Measurements from ENCODE around the gene JCAD. TPM values are rescaled to one million over a fixed set of nuclear protein-coding genes. Genes with fewer than 3 reads are reported as not detected.

The JCAD gene
- total RNA-seq, 1 experiment from 2014 or later: 36.7 TPM

GRCh38 chr10:30057894-30058556, 1.4 kb downstream of the JCAD start:
- intact Hi-C loops (cut with micrococcal nuclease; ENCODE audit: unreplicated experiment): loop anchor here (1.0 to 10.0 kb wide), 4 partner anchors 41 to 167 kb away; no protein-coding TSS in a partner anchor
- POLR2A ChIA-PET (ENCODE audit: unreplicated experiment): interaction anchor here (0.6 to 0.7 kb wide), 4 partner anchors 21 to 1076 kb away, joined by 3 to 6 read pairs (median 5); no protein-coding TSS in a partner anchor
- Histone ChIP-seq H3K9me3 (ENCODE audit: insufficient read depth, low read depth) (no peaks in the 10 kb centered on the region), H3K27me3 (ENCODE audit: insufficient read depth, low read depth) (no peaks in the 10 kb centered on the region), H3K4me1 (replicated peaks; ENCODE audit: insufficient read depth) (peaks cover 37% of the 10 kb centered on the region), H3K27ac (peak overlapping the region; percentile 72), H3K9me2 (ENCODE audit: insufficient read depth) (no peaks in the 10 kb centered on the region), H4K20me1 (ENCODE audit: insufficient read depth) (no peaks in the 10 kb centered on the region), H3K36me3 (ENCODE audit: low read depth) (no peaks in the 10 kb centered on the region), H3K4me3 (peak overlapping the region; percentile 65), H3F3A (ENCODE audit: insufficient read depth, low read depth) (peaks cover 22% of the 10 kb centered on the region), H2AFZ (no peak overlapping the region), H3K4me2 (peak overlapping the region; percentile 78), H3K79me2 (ENCODE audit: low read depth) (peaks cover 19% of the 10 kb centered on the region)
- CTCF ChIA-PET: interaction anchor here (0.9 kb wide), 1 partner anchor 113 kb away, joined by 4 read pairs; no protein-coding TSS in a partner anchor
- TSS peak; percentile 38 for BruUV-seq (replicated peaks)
- TF ChIP-seq EZH2 (IDR thresholded peaks at IDR 0.05; ENCODE audit: low read depth) (no peak), CTCF (conservative IDR thresholded peaks at IDR 0.05) (no peak)
- DNase-seq: no peak

- H3K9me3 ChIP-seq (ENCODE audit: insufficient read depth, low read depth): no peaks in the 10 kb centered on the region
- no peak for TF ChIP-seq EZH2 (IDR thresholded peaks at IDR 0.05; ENCODE audit: low read depth)
- no peak for TF ChIP-seq CTCF (conservative IDR thresholded peaks at IDR 0.05)
- H3K36me3 ChIP-seq (ENCODE audit: low read depth): no peaks in the 10 kb centered on the region
- H3F3A ChIP-seq (ENCODE audit: insufficient read depth, low read depth): peaks cover 22% of the 10 kb centered on the region
- H3K9me2 ChIP-seq (ENCODE audit: insufficient read depth): no peaks in the 10 kb centered on the region
- intact Hi-C loops (cut with micrococcal nuclease; ENCODE audit: unreplicated experiment): loop anchor here (1.0 to 10.0 kb wide), 3 partner anchors 93 to 167 kb away; no protein-coding TSS in a partner anchor
- H3K4me2 ChIP-seq: peak overlapping the region; percentile 78
- POLR2A ChIA-PET (ENCODE audit: unreplicated experiment): interaction anchor here (0.5 to 0.7 kb wide), 5 partner anchors 43 to 1076 kb away, joined by 3 to 7 read pairs (median 5); no protein-coding TSS in a partner anchor
- H4K20me1 ChIP-seq (ENCODE audit: insufficient read depth): no peaks in the 10 kb centered on the region
- peak overlapping the region; percentile 65; the same call in 1 of the 2 replicates for H3K4me3 ChIP-seq
- H3K4me1 ChIP-seq (replicated peaks; ENCODE audit: insufficient read depth): peaks cover 37% of the 10 kb centered on the region
- no TSS peak for BruUV-seq (replicated peaks)
- H3K79me2 ChIP-seq (ENCODE audit: low read depth): peaks cover 19% of the 10 kb centered on the region
- no peaks in the 10 kb centered on the region for H3K27me3 ChIP-seq (ENCODE audit: insufficient read depth, low read depth)
- peak overlapping the region; percentile 72 for H3K27ac ChIP-seq
- DNase-seq: peak; percentile 60 to 77
- no peak overlapping the region for H2AFZ ChIP-seq
- CTCF ChIA-PET: interaction anchor here (0.9 kb wide), 1 partner anchor 113 kb away, joined by 4 read pairs; no protein-coding TSS in a partner anchor
These were observed 2.0 kb downstream of the JCAD start for GRCh38 chr10:30057421-30057841.

GRCh38 chr10:30056767-30057355, 2.5 kb downstream of the JCAD start:
- Histone ChIP-seq H3K9me3 (ENCODE audit: insufficient read depth, low read depth) (no peaks in the 10 kb centered on the region), H4K20me1 (ENCODE audit: insufficient read depth) (no peaks in the 10 kb centered on the region), H3F3A (ENCODE audit: insufficient read depth, low read depth) (peaks cover 22% of the 10 kb centered on the region), H3K4me3 (peak overlapping the region; percentile 65; the same call in 1 of the 2 replicates), H3K36me3 (ENCODE audit: low read depth) (no peaks in the 10 kb centered on the region), H2AFZ (no peak overlapping the region), H3K9me2 (ENCODE audit: insufficient read depth) (no peaks in the 10 kb centered on the region), H3K4me1 (replicated peaks; ENCODE audit: insufficient read depth) (peaks cover 37% of the 10 kb centered on the region), H3K27me3 (ENCODE audit: insufficient read depth, low read depth) (no peaks in the 10 kb centered on the region), H3K27ac (peak overlapping the region; percentile 72; the same call in 1 of the 2 replicates), H3K79me2 (ENCODE audit: low read depth) (peaks cover 19% of the 10 kb centered on the region), H3K4me2 (peak overlapping the region; percentile 78)
- intact Hi-C loops (cut with micrococcal nuclease; ENCODE audit: unreplicated experiment): loop anchor here (1.0 to 10.0 kb wide), 3 partner anchors 94 to 168 kb away; no protein-coding TSS in a partner anchor
- no TSS peak for BruUV-seq (replicated peaks)
- POLR2A ChIA-PET (ENCODE audit: unreplicated experiment): interaction anchor here (0.5 to 0.7 kb wide), 6 partner anchors 43 to 1077 kb away, joined by 3 to 12 read pairs (median 5); no protein-coding TSS in a partner anchor
- CTCF ChIA-PET: interaction anchor here (0.6 to 0.9 kb wide), 2 partner anchors 61 to 114 kb away, joined by 4 to 5 read pairs; no protein-coding TSS in a partner anchor
- TF ChIP-seq CTCF (conservative IDR thresholded peaks at IDR 0.05) (no peak), EZH2 (IDR thresholded peaks at IDR 0.05; ENCODE audit: low read depth) (no peak)
- no peak for DNase-seq

Data from PC-9 (cell line).